HepG2 (cell line): ENCODE results near the gene BCL6B. TPM values are rescaled to one million over a fixed set of nuclear protein-coding genes. Genes with fewer than 3 reads are reported as not detected.

ENCODE experiments used
- ATAC-seq: fragments of 200-7000 bp; cut with Tn5 transposase; 3 replicates; pipeline ENCODE4 v1.9.1; 2020; ENCODE audit warnings: mild to moderate bottlenecking, moderate library complexity
- BruUV-seq: library from RNA; stranded (reverse); fragments of 400-500 nt; replicated peaks from 2 replicates; lab custom pipeline; 2021; lab: Mats Ljungman, UMichigan
- CTCF ChIA-PET: fragments of 300-600 bp; formaldehyde crosslinking; extraction: SDS; loops from one replicate; lab custom pipeline; 2021; ENCODE audit warnings: low total read pairs, inconsistent platforms, low intra/inter-chr PET ratio; lab: Yijun Ruan, JAX
- POLR2A ChIA-PET: fragments of 350-600 bp; sonication (Branson Sonifier 250); formaldehyde crosslinking; loops from one replicate; lab custom pipeline; 2020; ENCODE audit warnings: antibody characterized with exemption, inconsistent platforms; lab: Yijun Ruan, JAX
- DNase-seq: peaks from one replicate; pipeline ENCODE4 v3.0.0-alpha.2; 2015; ENCODE audit warnings: low spot score
- FAIRE-seq: peaks from 3 replicates; lab custom pipeline; 2011; peaks lifted over from hg19 to GRCh38; lab: Jason Lieb, UNC
- H2AFZ ChIP-seq: one replicate; pipeline ENCODE4 v1.6.1; 2011; ENCODE audit warnings: low read length, inconsistent platforms
- H3K27ac ChIP-seq: fragments of 300-600 bp; 3 replicates; pipeline ENCODE4 v1.8.0; 2011; ENCODE audit warnings: mixed run types, mild to moderate bottlenecking, mixed read lengths, low read length, inconsistent platforms; ENCODE audit not compliant: insufficient read depth; ENCODE audit errors: extremely low read length
- H3K27me3 ChIP-seq, 2 experiments: fragments of 200-600 bp in 1 of 2; 2 replicates in 1 of 2; 3 replicates in 1 of 2; pipeline versions ENCODE4 v1.6.0 to v1.8.0; 2011; ENCODE audit warnings: low read length in 2 of 2, mild to moderate bottlenecking in 2 of 2, moderate library complexity in 2 of 2, inconsistent platforms in 1 of 2; ENCODE audit not compliant: insufficient read depth in 2 of 2, control insufficient read depth in 1 of 2
- H3K36me3 ChIP-seq, 2 experiments: fragments of 200-600 bp in 1 of 2; replicated peaks in 1 of 2; 2 replicates in 1 of 2; 3 replicates in 1 of 2; pipeline versions ENCODE4 v1.5.1 to v1.8.0; 2011; ENCODE audit warnings: low read length in 2 of 2, inconsistent platforms in 1 of 2; ENCODE audit not compliant: insufficient read depth in 2 of 2, control insufficient read depth in 1 of 2
- H3K4me1 ChIP-seq: 2 replicates; pipeline ENCODE4 v1.5.1; 2012; ENCODE audit warnings: low read length, inconsistent platforms; ENCODE audit not compliant: insufficient read depth
- H3K4me2 ChIP-seq: 2 replicates; pipeline ENCODE4 v1.6.0; 2011; ENCODE audit warnings: low read depth, low read length, inconsistent platforms
- H3K4me3 ChIP-seq, 3 experiments: fragments of 200-600 bp in 1 of 3; sonication (generic), shearing (Covaris generic) in 1 of 3; replicated peaks in 1 of 3; 2 replicates each; pipeline ENCODE4 v1.5.1; 2011 to 2016; ENCODE audit warnings: low read length in 3 of 3, inconsistent platforms in 2 of 3, low read depth in 2 of 3, mild to moderate bottlenecking in 2 of 3, control low read depth in 1 of 3, mixed read lengths in 1 of 3; ENCODE audit not compliant: insufficient read depth in 1 of 3
- H3K79me2 ChIP-seq: one replicate; pipeline ENCODE4 v1.6.1; 2011; ENCODE audit warnings: low read length, inconsistent platforms; ENCODE audit not compliant: insufficient read depth
- H3K9ac ChIP-seq: 2 replicates; pipeline ENCODE4 v1.6.0; 2011; ENCODE audit warnings: mild to moderate bottlenecking, low read depth, low read length, inconsistent platforms; ENCODE audit not compliant: insufficient read depth
- H3K9me3 ChIP-seq: 2 replicates; pipeline ENCODE4 v1.5.1; 2012; ENCODE audit warnings: mild to moderate bottlenecking, low read length
- H4K20me1 ChIP-seq: 2 replicates; pipeline ENCODE4 v1.6.0; 2011; ENCODE audit warnings: inconsistent platforms, mild to moderate bottlenecking, low read length, moderate library complexity; ENCODE audit not compliant: insufficient read depth
- ATF2 ChIP-seq: sonication (generic); formaldehyde crosslinking; IDR thresholded peaks from 2 replicates; pipeline ENCODE4 v1.4.0; 2020; ENCODE audit warnings: missing genetic modification reagents
- CBX2 ChIP-seq, 2 experiments: fragments of 200-600 bp in 1 of 2; sonication (generic); formaldehyde crosslinking in 1 of 2; IDR thresholded peaks; 2 replicates each; pipeline versions ENCODE4 v1.7.0 to v1.8.1; 2018 to 2022; ENCODE audit warnings: low read depth in 2 of 2, low read length in 1 of 2, mild to moderate bottlenecking in 1 of 2, missing genetic modification reagents in 1 of 2
- HMG20A ChIP-seq: IDR thresholded peaks from 2 replicates; pipeline ENCODE4 v1.6.1; 2016; ENCODE audit warnings: borderline replicate concordance
- IKZF5 ChIP-seq: IDR thresholded peaks from 2 replicates; pipeline ENCODE4 v1.6.1; 2018; ENCODE audit warnings: missing genetic modification reagents, mild to moderate bottlenecking, missing compliant biosample characterization
- KMT2A ChIP-seq: sonication (generic); formaldehyde crosslinking; IDR thresholded peaks from 2 replicates; pipeline ENCODE4 v1.4.0; 2020; ENCODE audit warnings: missing genetic modification reagents
- SMAD9 ChIP-seq: sonication (generic); formaldehyde crosslinking; IDR thresholded peaks from 2 replicates; pipeline ENCODE4 v1.5.1; 2020; ENCODE audit warnings: mild to moderate bottlenecking, missing genetic modification reagents
- SOX5 ChIP-seq: IDR thresholded peaks from 2 replicates; pipeline ENCODE4 v1.6.1; 2016; ENCODE audit warnings: borderline replicate concordance
- ZBTB44 ChIP-seq: sonication (generic); formaldehyde crosslinking; IDR thresholded peaks from 2 replicates; pipeline ENCODE4 v1.4.0; 2020; ENCODE audit warnings: missing genetic modification reagents
- ZNF33B ChIP-seq: sonication (generic); formaldehyde crosslinking; IDR thresholded peaks from 2 replicates; pipeline ENCODE4 v1.5.1; 2020; ENCODE audit warnings: mild to moderate bottlenecking, missing genetic modification reagents
- ZNF383 ChIP-seq: sonication (generic); formaldehyde crosslinking; IDR thresholded peaks from 2 replicates; pipeline ENCODE4 v1.4.0; 2020; ENCODE audit warnings: missing genetic modification reagents, mild to moderate bottlenecking, borderline replicate concordance
- ZNF451 ChIP-seq: sonication (generic); formaldehyde crosslinking; IDR thresholded peaks from 2 replicates; pipeline ENCODE4 v1.5.0; 2020; ENCODE audit warnings: mild to moderate bottlenecking, missing genetic modification reagents
- ZNF605 ChIP-seq: sonication (generic); formaldehyde crosslinking; IDR thresholded peaks from 2 replicates; pipeline ENCODE4 v1.8.0; 2022; ENCODE audit warnings: mild to moderate bottlenecking, missing genetic modification reagents
- ZNF83 ChIP-seq: sonication (generic); formaldehyde crosslinking; IDR thresholded peaks from 2 replicates; pipeline ENCODE4 v1.4.0; 2020; ENCODE audit warnings: missing genetic modification reagents, mild to moderate bottlenecking, borderline replicate concordance
- ZSCAN30 ChIP-seq: sonication (generic); formaldehyde crosslinking; IDR thresholded peaks from 2 replicates; pipeline ENCODE4 v1.5.0; 2020; ENCODE audit warnings: mild to moderate bottlenecking, missing genetic modification reagents
- WGBS: methylation state at CpG from one replicate; pipeline ENCODE4 v1.1.6; 2017; ENCODE audit warnings: low lambda C conversion rate; 5-methylcytosine and 5-hydroxymethylcytosine counted together
- in situ Hi-C: cut with HindIII; loops from 2 replicates; pipeline ENCODE4 v1.10.0; 2017; ENCODE audit warnings: low pct_unique_long_range_greater_than_20kb; ENCODE audit not compliant: extremely low pct_ligation_motif_present
- intact Hi-C: fragments of 100-400 bp; cut with micrococcal nuclease; formaldehyde crosslinking; loops from one replicate; pipeline ENCODE4 v1.10.0; 2022; ENCODE audit not compliant: unreplicated experiment
- polyA plus RNA-seq, 8 experiments: library from polyadenylated mRNA; depleted of rRNA in 3 of 8; stranded (reverse) in 7 of 8; unstranded in 1 of 8; fragments of >200 nt; fragmentation: Illumina TruSeq in 4 of 8; extraction: Trizol in 4 of 8; gene quantifications; 2 replicates each; pipeline versions ENCODE4 v1.2.1 to v1.2.3, GENCODE V29; 2011 to 2016; ENCODE audit warnings: low read depth in 4 of 8, missing spikeins in 1 of 8, mixed read lengths in 1 of 8; ENCODE audit not compliant: insufficient read depth in 1 of 8
- total RNA-seq, 5 experiments: library from RNA; depleted of rRNA; stranded (reverse); fragments of >200 nt; fragmentation: Illumina TruSeq; extraction: Trizol; gene quantifications; 2 replicates each; pipeline ENCODE4 v1.2.3, GENCODE V29; 2016; ENCODE audit warnings: low read depth in 1 of 5

The BCL6B gene
- total and polyA plus RNA-seq, 2 of the 13 experiments (the other 11 are each of a cell fraction or from before 2014, with no cell fraction given): not detected

- Histone ChIP-seq H3K4me1 (peaks cover 40% of the 10 kb centered on the region), H3K9ac (peak overlapping the region; percentile 88), H3K27ac (peak overlapping the region; percentile 90), H2AFZ (no peak overlapping the region), H3K4me3 (peak overlapping the region; percentile 75 to 97 (median 94)), H4K20me1 (no peaks in the 10 kb centered on the region), H3K36me3 (no peaks in the 10 kb centered on the region), H3K27me3 (peaks cover 0 to under 1% of the 10 kb centered on the region in 2 experiments; a peak in 3 of 5 replicates), H3K4me2 (peak overlapping the region; percentile 94), H3K9me3 (no peaks in the 10 kb centered on the region), H3K79me2 (peaks cover 13% of the 10 kb centered on the region)
- POLR2A ChIA-PET: interaction anchor here (0.5 to 3.7 kb wide), 33 partner anchors 8 to 1147 kb away, joined by 3 to 71 read pairs (median 5); partner anchors contain the start of genes ACADVL, ASGR1, ASGR2 and CD68
- FAIRE-seq (peak; percentile 55), ATAC-seq (peak; percentile 7), DNase-seq (no peak)
- BruUV-seq: TSS peak; percentile 99
- CTCF ChIA-PET: no interaction called here
- WGBS: 0% methylated on average over 7 of the region's 7 CpGs
- in situ Hi-C loops (no loop called here), intact Hi-C loops (no loop called here)
- TF ChIP-seq ZNF383 (CRISPR knock-in tag) (no peak), ZSCAN30 (CRISPR knock-in tag) (peak; percentile 21; the same call in 1 of the 2 replicates), SOX5 (CRISPR knock-in tag) (no peak), ZBTB44 (CRISPR knock-in tag) (no peak), HMG20A (CRISPR knock-in tag) (no peak), CBX2 (IDR thresholded peaks at IDR 0.05; ENCODE audit: low read depth, low read length) (no peak), CBX2 (CRISPR knock-in tag; IDR thresholded peaks at IDR 0.05; ENCODE audit: low read depth) (no peak), SMAD9 (no peak), ATF2 (CRISPR knock-in tag) (no peak), ZNF451 (no peak), ZNF83 (CRISPR knock-in tag) (no peak), ZNF605 (CRISPR knock-in tag) (no peak), ZNF33B (CRISPR knock-in tag) (no peak), IKZF5 (CRISPR knock-in tag) (no peak), KMT2A (CRISPR knock-in tag) (no peak)
These were observed 12.2 kb downstream of the BCL6B start for GRCh38 chr17:7034955-7035590.
